ENCODE results near the gene PLEKHM3.
"Not testable (repeated sequence)": the region's sequence is repeated elsewhere in the genome, so short reads cannot be mapped to it uniquely, and the experiment has no call there.

PLEKHM3 gene

DNA sequence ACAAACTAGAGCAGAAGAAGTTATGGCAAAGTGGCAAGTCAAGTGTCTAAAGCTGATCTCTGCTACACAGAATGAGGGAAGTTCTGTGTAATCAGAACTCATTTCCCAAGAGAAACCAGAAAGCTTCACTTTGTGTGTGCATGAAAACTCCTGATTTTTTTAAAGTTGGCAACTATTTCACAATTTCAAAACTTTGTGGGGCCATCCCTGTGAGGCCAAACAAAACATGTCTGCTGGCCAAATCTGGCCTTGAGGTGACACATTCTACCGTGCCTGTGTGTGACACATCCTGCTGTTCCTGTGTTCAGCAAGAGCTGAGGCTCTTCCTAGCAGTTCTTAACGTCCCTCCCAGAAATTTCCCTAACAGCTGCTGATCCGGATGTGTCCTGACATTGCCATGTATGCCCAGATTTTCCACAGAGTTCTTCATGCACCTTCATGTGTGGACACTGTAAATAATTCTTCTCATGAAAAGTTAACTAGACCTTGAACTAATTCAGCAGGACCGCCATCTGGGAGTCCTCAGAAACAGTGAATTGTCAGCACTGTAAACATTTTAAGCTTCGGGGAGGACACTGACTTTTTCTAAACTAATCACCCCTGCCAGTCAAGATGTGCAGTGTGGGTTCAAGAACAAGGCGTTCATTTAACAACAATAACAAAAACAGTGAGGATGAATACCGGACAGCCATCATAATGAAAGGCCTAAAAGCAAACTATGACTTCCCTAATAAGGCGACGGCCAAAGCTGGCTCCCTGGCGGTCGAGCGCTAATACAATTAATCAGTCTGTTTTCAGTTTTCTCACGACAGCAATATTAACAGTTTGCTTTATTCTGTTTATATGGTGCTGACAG, 99.0 kb downstream of the PLEKHM3 start:
- no peak for DNase-seq (ENCODE audit: low read depth in 2 of 2)

DNA sequence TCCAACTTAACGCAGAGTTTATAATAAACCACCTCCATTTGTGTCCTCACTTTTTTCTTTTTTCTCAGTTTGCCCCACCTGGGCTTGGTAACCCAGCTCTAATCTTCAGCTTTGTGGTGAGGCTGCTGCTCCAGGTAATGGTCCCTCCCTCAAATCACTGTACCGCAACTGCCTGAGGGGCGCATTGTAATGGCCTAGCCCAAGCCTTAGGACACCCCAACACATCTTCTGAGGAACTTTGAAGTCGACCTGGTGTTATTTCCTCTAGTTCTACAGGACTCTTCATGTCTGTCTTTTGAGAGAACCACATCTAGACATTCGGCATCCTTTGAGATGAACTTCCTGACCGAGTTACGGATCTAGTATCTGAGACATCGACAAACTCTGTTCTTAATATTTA, 99.7 kb downstream of the PLEKHM3 start:
- DNase-seq (ENCODE audit: low read depth in 2 of 2): no peak

DNA sequence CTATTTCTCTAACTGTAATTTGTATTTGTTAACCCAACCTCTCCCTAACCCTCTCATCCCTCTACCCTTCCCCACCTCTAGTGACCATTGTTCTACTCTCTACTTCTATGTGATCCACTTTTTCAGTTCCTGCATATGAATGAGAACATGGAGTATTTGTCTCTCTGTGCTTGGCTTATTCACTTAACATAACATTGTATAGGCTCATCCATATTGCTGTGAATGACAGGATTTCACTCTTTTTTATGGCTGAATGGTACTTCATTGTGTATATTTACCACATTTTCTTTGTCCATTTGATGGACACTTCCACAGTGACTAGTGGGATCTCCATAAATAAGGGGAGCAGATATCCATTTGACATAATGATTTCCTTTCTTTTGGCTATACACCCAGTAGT, 103.7 kb downstream of the PLEKHM3 start:
- DNase-seq (ENCODE audit: low read depth in 2 of 2): no peak

DNA sequence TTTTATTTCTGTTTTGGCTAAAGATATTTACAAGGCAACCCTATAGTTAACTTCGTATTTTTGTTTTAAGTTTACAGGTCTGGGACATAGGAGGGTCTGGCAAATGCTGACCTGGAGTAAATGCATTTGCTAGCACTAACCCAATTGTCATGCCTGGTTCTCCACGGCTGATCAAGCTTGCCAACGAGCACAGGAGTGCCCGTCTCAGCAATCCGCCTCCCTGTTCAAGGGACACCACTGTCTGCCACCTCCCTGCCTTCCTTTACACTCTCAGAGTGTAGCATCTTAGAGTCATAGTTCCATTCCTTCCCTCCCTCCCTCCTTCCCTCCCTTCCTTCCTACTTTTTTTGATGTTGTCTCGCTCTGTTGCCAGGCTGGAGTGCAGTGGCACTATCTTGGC, 104.6 kb downstream of the PLEKHM3 start:
- DNase-seq (ENCODE audit: low read depth in 2 of 2): no peak

DNA sequence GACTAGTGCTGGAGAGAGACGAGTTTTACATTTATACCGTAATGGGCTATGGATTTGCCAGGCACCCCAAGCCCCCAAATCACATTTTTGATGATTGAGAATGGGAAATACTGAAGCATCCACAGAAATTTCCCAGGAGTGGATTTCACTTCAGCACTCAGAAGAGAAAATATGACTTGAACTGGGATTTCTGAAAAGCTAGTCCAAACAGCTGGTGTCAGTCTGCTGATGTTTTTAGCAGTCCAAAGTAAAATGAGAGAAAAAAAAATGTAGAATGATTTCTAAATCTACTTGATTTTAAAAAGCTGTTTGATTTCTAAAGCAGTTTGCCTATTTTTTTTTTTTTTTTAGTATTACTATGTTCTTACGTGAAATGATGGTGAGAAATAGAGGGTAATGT, 105.0 kb downstream of the PLEKHM3 start:
- DNase-seq (ENCODE audit: low read depth in 2 of 2): no peak

DNA sequence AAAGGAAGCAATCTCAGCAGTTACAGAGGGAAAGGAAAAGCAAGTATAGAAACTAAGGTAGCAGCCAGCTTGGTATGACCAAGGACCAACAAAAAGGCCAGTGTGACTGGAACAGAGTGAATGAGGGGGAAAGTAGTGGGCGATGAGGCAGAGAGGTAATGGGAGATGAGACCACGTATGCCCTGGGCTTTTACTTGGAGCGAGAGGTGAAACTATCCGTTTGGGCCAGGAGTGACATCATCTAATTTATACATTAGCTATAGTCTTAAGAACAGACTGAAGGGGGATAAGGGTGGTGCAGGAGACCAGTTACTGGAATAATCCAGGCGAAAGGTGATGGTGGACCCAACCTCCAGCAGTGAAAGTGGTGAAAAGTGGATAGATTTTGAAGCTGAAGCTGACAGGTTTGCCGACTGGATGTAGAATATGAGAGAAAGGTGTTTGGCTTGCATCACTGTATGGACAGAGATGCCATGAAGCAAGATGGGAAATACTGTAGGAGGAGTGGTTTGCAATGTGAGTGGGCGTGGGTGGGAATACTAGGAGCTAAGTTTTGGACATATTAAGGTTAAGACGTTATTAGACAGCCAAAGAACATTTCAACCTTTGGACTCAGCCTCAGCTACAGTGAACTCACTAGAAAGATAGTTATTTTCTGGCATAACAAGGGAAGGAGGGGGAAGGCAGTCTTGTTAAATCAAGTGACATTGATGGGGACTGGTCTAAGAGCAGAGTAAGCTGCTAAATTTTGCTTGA, 106.0 kb downstream of the PLEKHM3 start:
- no peak for DNase-seq (ENCODE audit: low read depth in 2 of 2)

DNA sequence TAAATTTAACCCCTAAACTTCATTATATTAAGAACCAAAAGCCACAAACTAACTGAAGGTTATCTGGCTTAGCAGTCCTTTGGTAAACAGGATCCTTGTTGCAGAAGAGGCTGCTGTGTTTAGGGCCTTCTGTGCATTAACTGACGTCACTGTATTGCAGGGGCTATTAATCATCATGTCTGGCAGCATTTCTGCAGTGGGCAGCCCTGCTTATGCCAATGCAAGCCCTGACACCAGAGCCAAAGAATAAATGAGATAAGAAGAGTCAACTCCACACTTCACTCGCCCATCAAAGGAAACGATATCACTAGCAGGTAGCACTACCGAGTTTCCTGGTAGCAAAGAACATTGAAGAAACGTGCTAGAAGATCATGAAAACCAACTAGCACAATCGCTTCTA, 110.6 kb downstream of the PLEKHM3 start:
- DNase-seq (ENCODE audit: low read depth in 2 of 2): no peak

DNA sequence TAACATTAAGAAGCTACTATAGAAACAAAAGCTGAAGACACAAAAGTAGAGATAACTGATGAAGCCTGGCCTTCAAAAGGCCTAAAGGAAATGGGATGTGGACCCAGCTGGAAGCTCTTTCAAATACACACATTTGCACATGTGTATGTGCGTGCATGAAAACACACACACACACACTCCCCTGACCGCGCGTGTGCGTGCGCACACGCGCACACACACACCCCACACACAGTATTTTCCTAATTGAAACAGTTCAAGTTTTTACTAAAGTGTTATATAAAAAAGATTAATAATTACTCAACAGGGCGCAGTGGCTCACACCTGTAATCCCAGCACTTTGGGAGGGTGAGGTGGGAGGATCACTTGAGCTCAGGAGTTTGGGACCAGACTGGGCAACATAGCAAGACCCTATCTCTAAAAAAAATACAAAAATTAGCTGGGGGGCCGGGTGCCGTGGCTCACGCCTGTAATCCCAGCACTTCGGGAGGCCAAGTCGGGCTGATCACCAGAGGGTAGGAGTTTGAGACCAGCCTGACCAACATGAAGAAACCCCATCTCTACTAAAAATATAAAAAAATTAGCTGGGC, 111.5 kb downstream of the PLEKHM3 start:
- no peak for DNase-seq (ENCODE audit: low read depth in 2 of 2)

DNA sequence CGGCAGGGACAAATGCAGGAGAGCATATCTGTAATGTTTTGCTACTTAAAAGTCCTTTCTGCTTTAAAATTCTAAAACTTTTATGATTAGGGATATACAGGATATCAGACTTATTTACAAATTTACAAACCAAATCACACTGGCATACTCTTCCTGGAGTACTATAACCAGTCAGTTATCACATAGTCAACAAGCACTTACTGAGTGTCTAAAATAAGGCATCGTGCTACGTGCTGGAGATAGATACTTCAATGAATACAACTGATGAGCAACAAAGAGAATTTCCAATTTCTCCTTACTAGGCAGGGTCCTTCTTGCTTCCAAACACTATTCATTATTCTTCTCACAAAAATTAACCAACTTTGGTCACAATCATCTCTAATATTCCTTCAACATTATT, 113.5 kb downstream of the PLEKHM3 start:
- DNase-seq (ENCODE audit: low read depth in 2 of 2): no peak

DNA sequence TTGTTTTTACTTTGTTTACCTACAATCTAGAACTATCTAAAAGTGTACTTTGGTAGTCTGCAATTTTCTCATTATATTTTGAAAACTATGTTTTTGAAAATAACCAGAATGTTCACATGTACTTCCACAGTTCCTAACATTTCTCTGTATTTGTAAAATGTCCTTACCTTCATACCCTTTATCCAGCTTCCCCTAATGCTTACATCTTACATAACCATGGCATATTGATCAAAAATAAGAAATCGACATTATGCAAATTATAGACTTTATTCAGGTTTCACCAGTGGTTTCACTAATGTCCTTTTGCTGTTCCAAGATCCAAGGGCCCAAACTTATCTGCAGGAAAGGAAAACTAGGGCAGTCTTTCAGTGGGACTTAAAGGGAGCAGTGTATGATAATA, 114.1 kb downstream of the PLEKHM3 start:
- DNase-seq (ENCODE audit: low read depth in 2 of 2): no peak

DNA sequence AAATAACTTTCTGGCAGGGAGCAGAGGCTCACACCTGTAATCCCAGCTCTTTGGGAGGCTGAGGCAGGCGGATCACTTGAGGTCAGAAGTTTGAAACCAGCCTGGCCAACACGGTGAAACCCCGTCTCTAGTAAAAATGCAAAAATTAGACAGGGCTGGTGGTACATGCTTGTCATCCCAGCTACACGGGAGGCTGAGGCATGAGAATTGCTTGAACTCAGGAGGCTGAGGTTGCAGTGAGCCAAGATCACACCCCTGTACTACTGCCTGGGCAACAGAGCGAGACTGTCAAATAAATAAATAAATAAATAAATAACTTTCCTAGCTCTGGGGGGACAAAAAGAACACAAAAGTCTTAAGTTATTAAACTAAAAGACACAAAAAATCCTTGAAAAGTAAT, 118.8 kb downstream of the PLEKHM3 start:
- DNase-seq (ENCODE audit: low read depth in 2 of 2): not testable (repeated sequence)

DNA sequence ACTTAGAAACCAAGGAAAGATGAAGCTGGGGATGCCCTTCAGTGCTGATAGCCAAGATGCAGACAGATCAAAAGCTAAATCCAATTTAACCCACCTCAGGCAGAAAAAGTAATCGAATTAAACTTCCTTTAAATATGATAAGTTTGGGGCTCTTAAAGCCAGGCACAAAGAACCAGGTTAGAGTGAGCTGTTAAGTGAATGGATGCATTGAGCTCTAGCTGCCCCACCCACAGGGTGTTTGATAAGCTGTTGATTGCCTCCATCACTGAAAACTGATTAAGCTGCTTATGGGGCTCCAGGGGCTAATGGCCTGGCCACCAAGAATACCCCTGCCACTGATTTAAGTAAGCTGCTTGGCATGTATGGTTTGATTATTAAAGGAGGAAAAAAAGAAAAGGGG, 119.8 kb downstream of the PLEKHM3 start:
- DNase-seq (ENCODE audit: low read depth in 2 of 2): no peak

DNA sequence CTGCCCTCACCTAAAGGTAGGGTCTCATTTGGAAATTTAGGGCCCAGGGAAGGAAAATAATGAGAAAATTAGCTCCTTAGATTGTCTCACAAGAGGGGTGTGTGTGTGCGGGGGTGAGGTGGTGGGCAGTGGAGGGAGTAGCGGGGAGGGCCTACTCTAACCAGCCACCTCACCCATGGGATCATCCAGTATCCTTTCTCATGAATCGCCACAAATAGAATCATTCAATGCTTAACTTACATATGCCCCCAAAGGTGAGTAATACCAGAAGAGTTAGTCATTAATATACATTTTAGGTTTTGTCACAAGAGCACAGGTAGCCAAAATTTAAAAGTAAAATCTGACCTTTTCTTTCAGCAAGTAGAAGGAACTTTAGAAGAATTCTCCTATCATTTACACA, 122.1 kb downstream of the PLEKHM3 start:
- no peak for DNase-seq (ENCODE audit: low read depth in 2 of 2)

DNA sequence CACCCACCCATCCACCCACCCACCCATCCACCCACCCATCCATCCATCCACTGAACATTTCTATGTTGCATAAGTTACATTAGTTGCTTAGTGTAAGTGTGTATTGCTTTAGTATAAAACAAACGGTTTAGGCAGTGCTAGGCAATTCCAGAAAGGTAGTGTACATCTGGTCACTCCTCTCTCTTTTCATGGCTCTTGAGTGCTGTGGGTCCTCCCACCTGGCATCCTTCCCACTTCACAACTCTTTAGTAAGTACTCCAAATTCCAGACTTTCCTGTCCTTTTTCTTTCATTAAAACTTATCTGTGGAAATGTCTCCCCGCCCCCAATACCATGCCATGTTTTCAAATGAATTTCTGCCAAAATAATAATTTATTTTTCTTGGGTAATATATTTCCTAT, 122.5 kb downstream of the PLEKHM3 start:
- DNase-seq (ENCODE audit: low read depth in 2 of 2): no peak

DNA sequence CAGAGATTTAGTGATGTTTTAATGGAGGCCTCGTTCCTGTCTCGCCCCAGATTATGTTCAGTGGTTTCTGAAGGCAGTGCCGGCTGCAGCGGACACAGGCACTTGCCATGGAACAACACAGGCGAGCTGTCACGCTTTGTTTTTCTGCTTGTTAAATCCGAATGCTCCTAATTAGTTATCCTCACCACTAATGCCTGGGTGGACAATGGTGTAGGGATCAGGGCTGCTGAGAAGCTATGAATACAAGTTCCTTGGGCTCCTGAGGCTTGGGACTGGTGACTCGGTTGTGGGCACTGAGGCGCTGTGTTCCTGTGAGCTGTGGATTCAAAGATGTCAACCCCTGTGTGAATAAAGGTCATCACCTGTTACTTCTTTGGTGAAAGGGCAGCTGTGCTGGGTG, 123.5 kb downstream of the PLEKHM3 start:
- DNase-seq (ENCODE audit: low read depth in 2 of 2): no peak

DNA sequence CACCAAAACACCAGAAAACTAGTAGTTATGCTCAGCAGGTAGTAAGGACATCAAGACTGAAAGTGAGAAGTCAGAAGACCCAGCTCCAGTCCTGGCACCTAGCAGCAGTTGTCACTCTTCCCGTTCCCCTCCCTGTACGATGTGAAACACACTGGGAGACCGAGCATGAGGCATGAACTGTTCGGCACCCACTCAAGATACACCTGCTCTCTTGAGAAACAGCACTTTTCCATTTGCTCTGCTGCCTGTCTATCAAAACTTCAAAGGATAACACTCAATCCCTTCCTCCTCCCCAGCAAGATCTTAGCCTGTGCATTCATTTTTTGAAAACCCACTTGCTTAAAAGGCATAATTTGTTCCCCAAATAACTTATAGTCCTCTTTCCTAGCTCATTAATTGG, 123.9 kb downstream of the PLEKHM3 start:
- DNase-seq (ENCODE audit: low read depth in 2 of 2): no peak

DNA sequence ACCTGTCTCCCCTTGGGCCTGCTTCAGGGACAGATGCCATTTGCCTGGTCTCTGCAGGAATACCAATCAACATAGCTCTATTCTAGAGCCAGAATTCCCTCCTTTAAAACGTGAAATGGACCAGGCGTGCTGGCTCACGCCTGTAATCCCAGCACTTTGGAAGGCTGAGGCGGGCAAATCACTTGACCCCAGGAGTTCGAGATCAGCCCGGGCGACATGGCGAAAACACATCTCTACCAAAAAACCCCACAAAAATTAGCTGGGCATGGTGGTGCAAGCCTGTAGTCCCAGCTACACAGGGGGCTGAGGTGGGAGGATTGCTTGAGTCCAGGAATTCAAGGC, 127.0 kb downstream of the PLEKHM3 start:
- DNase-seq (ENCODE audit: low read depth in 2 of 2): no peak

DNA sequence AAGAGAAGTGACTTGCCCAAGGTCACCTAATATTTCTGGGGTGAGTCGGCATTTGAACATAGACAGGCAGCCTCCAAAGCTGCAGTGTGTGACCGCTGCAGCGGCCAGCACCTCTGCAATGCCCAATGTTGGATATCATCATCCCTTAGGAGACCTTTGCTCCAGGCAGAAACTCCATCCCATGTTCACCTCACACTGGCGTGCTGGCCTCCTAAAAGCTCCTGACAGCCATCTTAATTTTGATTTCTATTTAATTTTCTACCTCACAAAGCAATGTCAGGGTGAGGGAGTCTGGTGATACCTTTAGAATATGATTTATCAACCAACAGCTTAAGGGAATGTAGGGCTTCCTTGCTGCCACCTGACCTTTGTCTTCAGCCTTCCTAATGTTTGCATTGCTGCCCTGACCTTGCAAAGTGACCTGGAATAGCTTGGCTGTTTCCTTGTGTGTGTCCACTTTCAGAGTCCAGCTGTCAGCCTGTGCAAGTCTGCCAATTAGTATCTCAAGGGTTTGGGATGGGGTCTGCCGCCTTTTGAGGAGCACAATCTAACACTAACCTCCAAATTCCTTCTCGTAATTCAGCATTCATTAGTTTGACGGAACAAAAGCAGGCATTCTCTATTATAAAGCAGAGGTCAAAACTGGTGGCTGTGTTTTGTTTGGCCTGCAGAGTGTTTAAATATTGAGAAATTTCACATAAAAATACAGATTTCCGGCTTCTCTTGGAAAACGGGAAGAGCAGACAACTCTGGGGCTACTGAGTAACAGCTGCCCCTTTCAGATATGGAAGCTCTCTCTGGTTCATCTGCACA, 127.6 kb downstream of the PLEKHM3 start:
- no peak for DNase-seq (ENCODE audit: low read depth in 2 of 2)

DNA sequence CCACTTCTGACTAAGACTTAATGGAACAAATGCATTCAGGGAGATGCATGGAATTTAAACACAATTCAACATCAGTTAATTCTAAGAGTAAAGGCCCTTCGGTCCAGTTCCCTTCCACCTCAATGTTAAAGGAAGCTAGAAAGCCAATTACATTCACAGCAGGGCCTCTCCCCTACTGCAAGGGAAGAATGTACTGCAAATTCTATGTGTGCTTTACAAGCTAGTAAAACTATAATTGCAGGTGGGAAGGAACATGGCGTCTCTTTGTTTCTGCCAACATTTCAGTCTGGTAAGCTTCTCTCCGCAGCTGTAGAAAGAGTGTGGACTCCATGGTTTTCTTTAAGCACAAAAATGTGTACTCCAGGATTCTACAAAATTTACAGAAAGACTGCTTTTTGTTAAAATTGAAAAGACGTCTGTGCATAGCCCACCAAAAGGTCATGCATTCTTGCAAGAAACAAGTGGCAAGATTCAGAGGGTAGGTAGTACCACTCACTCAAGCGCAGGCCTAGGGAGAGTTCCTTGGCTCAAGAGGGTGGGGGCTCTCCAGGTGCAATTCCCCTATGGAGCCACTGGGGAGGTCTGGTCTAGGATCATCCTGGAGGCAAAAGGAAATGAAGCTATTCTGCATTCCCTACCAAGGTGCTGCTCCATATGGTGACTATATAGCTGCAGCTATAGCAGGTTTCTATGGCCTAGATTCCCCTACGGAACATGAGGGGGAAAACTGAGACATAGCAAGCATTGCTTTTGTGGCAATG, 128.6 kb downstream of the PLEKHM3 start:
- DNase-seq (ENCODE audit: low read depth in 2 of 2): no peak

DNA sequence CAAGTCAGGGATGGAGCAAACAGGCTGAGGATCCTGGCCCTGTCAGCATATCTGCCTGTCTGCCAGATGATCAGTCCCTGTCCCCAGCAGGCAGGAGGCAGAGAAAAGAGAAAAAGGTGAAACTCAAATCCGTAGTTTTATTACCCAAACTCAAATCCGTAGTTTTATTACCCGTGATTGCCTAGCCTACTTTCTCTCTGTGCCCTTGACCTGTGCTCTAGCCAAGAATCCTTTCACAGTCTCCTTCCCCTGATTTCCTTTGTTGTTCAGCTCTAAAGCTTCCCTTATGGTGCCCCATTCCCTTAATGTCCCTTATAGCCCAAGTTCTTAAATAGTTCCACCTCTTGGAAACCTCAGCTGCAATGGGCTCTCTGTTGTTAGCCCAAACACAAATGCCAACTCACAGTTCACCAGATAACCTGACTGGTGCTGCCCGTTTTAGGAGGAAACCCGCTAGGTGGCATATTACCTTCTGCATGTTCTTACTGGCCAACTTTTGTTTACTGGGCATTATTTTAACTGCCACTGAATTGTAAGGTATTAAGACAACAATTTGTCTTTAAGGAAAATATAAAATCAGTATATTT, 130.0 kb downstream of the PLEKHM3 start:
- DNase-seq (ENCODE audit: low read depth in 2 of 2): no peak
